Measurements from ENCODE around the gene RNU7-1.

DNA sequence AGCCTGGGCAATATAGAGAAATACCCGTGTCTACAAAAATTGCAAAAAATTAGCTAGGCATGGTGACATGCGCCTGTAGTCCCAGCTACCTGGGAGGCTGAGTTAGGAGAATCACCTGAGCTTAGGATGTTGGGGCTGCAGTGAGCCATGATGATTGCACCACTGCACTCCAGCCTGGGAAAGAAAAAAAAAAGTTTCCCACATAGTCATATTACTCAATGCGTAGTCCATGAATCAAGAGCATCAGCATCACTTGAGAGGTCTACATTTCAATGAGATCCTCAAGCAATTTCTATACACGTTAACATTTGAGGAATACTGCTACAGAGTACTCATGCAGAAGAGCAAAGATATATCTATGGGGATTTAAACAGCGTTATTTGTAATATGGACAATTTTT, 44.2 kb upstream of the RNU7-1 start:
- TF ChIP-seq, protein P1, sequence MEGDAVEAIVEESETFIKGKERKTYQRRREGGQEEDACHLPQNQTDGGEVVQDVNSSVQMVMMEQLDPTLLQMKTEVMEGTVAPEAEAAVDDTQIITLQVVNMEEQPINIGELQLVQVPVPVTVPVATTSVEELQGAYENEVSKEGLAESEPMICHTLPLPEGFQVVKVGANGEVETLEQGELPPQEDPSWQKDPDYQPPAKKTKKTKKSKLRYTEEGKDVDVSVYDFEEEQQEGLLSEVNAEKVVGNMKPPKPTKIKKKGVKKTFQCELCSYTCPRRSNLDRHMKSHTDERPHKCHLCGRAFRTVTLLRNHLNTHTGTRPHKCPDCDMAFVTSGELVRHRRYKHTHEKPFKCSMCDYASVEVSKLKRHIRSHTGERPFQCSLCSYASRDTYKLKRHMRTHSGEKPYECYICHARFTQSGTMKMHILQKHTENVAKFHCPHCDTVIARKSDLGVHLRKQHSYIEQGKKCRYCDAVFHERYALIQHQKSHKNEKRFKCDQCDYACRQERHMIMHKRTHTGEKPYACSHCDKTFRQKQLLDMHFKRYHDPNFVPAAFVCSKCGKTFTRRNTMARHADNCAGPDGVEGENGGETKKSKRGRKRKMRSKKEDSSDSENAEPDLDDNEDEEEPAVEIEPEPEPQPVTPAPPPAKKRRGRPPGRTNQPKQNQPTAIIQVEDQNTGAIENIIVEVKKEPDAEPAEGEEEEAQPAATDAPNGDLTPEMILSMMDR (IDR thresholded peaks at IDR 0.05): no peak
- no peak for TF ChIP-seq POLR2A (IDR thresholded peaks at IDR 0.05)
